SH-SY5Y (cell line): ENCODE data around the gene ACHE.

Experiments used
- GATA2 ChIP-seq: IDR thresholded peaks from 2 replicates; pipeline ENCODE4 v1.6.1; 2011; ENCODE audit warnings: mild to moderate bottlenecking, low read depth, low read length
- GATA3 ChIP-seq: IDR thresholded peaks from 2 replicates; pipeline ENCODE4 v1.6.1; 2011; ENCODE audit warnings: low read depth, mild to moderate bottlenecking, low read length, moderate library complexity

- TF ChIP-seq GATA2 (no peak), GATA3 (no peak)
Measured at GRCh38 chr7:100878685-100879084, 17.0 kb downstream of the ACHE start.
